ENCODE data around the gene KMT2B. TPM values are rescaled to one million over a fixed set of nuclear protein-coding genes. Genes with fewer than 3 reads are reported as not detected.
"Not testable (repeated sequence)": the region's sequence is repeated elsewhere in the genome, so short reads cannot be mapped to it uniquely, and the experiment has no call there.

Gene KMT2B
- total and polyA plus RNA-seq, 8 donors = 16.7 to 59.9 (median 24.2) TPM

GRCh38 chr19:35673121-35673804, 44.5 kb upstream of the KMT2B start:
- Histone ChIP-seq H3K27ac (no peak overlapping the region), H3K4me1 (peaks cover 0 to 4% (median 0%) of the 10 kb centered on the region in 3 donors), H3K27me3 (peaks cover 0 to 5% (median 1%) of the 10 kb centered on the region in 4 donors), H3K4me3 (peak overlapping the region in 1 of 4 donors; percentile 33), H3K36me3 (no peaks in the 10 kb centered on the region), H3K9me3 (no peaks in the 10 kb centered on the region)
- no peak for TF ChIP-seq CTCF (IDR thresholded peaks at IDR 0.05)
- WGBS, 2 donors = 8 to 11% methylated on average over 39 of the region's 39 CpGs
- DNase-seq = peak in 3 of 6 donors; percentile 54 to 65 (median 62)
- intact Hi-C loops (cut with DNase I) = no loop called here
- no peak for FAIRE-seq
- ATAC-seq = peak; percentile 48 to 85 (median 68)

- Histone ChIP-seq H3K4me3 (no peak overlapping the region), H3K9me3 (no peaks in the 10 kb centered on the region), H3K27me3 (peaks cover 0 to 2% (median 0%) of the 10 kb centered on the region in 4 donors), H3K27ac (no peak overlapping the region), H3K4me1 (peaks cover 0 to 4% (median 0%) of the 10 kb centered on the region in 3 donors), H3K36me3 (no peaks in the 10 kb centered on the region)
- intact Hi-C loops (cut with DNase I) = no loop called here
- 62 to 76% methylated on average over 15 of the region's 15 CpGs for WGBS, 2 donors
- no peak for TF ChIP-seq CTCF (IDR thresholded peaks at IDR 0.05)
- no peak for ATAC-seq
- no peak for FAIRE-seq
- DNase-seq = no peak
Measured at GRCh38 chr19:35675589-35676140, 42.1 kb upstream of the KMT2B start.

DNA sequence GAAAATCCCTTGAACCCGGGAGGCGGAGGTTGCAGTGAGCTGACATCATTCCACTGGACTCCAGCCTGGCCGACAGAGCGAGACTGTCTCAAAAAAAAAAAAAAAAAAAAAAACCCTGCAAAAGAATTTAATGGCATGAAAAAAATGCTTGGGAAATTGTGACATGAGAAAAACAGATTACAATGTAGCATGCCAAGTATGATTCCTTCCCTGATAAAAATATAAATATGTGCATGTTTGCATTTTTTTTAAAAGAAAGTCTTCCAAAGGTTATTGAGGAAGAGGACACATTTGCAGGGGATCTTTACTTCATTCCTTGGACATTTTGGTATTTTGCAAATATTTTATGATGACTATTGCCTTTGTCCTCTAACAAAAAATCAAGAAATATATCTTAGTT, 28.0 kb upstream of the KMT2B start:
- H3K36me3 ChIP-seq = no peaks in the 10 kb centered on the region
- no peak for FAIRE-seq
- WGBS, 2 donors = 25 to 37% methylated on average over 4 of the region's 4 CpGs
- H3K27me3 ChIP-seq = no peaks in the 10 kb centered on the region
- TF ChIP-seq CTCF (IDR thresholded peaks at IDR 0.05) = no peak
- no peaks in the 10 kb centered on the region for H3K4me1 ChIP-seq
- intact Hi-C loops (cut with DNase I) = loop anchor here in 1 of 3 donors (10.0 kb wide), 1 partner anchor 245 kb away; the partner anchor contains the start of gene LRFN3
- ATAC-seq = no peak
- H3K9me3 ChIP-seq = no peaks in the 10 kb centered on the region
- DNase-seq = no peak
- no peak overlapping the region for H3K27ac ChIP-seq
- H3K4me3 ChIP-seq = no peak overlapping the region

- WGBS, 2 donors = 84 to 86% methylated on average over 23 to 37 of the region's 37 CpGs
- not testable (repeated sequence) for H3K4me1 ChIP-seq, H3K27me3 ChIP-seq, ATAC-seq, H3K4me3 ChIP-seq, H3K36me3 ChIP-seq, H3K9me3 ChIP-seq, FAIRE-seq, H3K27ac ChIP-seq
- DNase-seq = peak in 1 of 6 donors; percentile 56
- intact Hi-C loops (cut with DNase I) = loop anchor here in 1 of 3 donors (10.0 kb wide), 1 partner anchor 244 kb away; the partner anchor contains the start of gene LRFN3
Measured at GRCh38 chr19:35691106-35691505, 26.7 kb upstream of the KMT2B start.

GRCh38 chr19:35692010-35692409, 25.8 kb upstream of the KMT2B start:
- H3K27ac ChIP-seq = no peak overlapping the region
- TF ChIP-seq CTCF (IDR thresholded peaks at IDR 0.05) = no peak
- H3K36me3 ChIP-seq = no peaks in the 10 kb centered on the region
- H3K27me3 ChIP-seq = no peaks in the 10 kb centered on the region
- DNase-seq (peak in 2 of 6 donors; percentile 48 to 63), FAIRE-seq (no peak), ATAC-seq (no peak)
- H3K4me3 ChIP-seq = no peak overlapping the region
- no peaks in the 10 kb centered on the region for H3K9me3 ChIP-seq
- WGBS, 2 donors = 34 to 49% methylated on average over 11 of the region's 11 CpGs
- intact Hi-C loops (cut with DNase I) = loop anchor here in 1 of 3 donors (10.0 kb wide), 1 partner anchor 243 kb away; the partner anchor contains the start of gene LRFN3
- no peaks in the 10 kb centered on the region for H3K4me1 ChIP-seq
